ENCODE measurements around the gene PKNOX2. TPM values are rescaled to one million over a fixed set of nuclear protein-coding genes. Genes with fewer than 3 reads are reported as not detected.

PKNOX2 gene
- total and polyA plus RNA-seq, 2 of the 4 experiments (the other 2 are of a cell fraction), result 0.72 to 2.3 TPM

DNA sequence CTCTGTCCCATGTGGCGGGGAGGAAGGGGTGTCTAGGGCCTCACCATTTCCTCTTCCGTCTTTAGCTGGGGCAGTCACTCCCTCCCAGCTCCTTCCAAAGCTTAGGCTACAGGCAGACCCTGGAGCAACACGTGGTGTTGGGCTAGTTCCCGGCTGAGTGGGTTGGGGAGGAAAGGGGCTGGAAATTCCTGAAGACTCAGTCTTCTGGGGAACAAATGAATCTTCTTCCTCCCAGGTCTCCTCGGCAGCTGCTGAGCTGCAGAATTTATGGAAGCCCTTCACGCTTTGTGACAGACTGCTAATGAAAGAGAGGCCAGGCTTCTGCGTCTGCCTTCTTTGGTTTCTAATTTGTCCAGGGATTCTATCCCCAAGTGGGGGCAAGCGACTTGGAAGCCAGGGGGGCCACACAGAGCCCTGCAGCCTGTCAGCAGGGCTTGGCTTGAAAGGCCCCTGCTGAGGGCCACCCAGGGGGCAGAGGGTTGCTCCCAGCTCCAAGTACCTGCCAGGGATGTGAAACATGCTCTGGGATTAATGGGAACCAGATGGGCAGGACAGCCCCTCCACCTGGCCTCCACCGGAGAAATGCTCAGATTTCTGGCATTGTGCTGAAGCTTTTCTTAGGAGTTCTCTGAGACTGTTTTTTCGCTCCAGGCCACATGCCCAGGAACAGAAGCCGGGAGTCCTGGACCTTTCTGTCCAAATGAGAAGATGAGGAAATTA, 123.1 kb downstream of the PKNOX2 start:
- dilution Hi-C loops (cut with HindIII; ENCODE audit: low sequenced_read_pairs, unreplicated experiment) (no loop called here), in situ Hi-C loops (cut with MboI; ENCODE audit: low sequenced_read_pairs) (no loop called here), intact Hi-C loops (cut with micrococcal nuclease) (no loop called here)
- Histone ChIP-seq H3K9me1 (ENCODE audit: insufficient read depth, low read length) (0 out of 2 replicates have a peak, but pooled peaks cover 4% of the 10 kb centered on the region), H3K56ac (ENCODE audit: extremely low read depth, insufficient read depth, low read length) (no peak overlapping the region), H2AK9ac (replicated peaks; ENCODE audit: low read depth, low read length, poor library complexity) (no peak overlapping the region), H3K79me1 (ENCODE audit: low read depth in 1 of 2, low read length in 2 of 2) (no peaks in the 10 kb centered on the region), H3K18ac (ENCODE audit: low read depth, low read length) (no peak overlapping the region), H2BK120ac (ENCODE audit: low read depth, low read length) (no peak overlapping the region), H3K27ac (ENCODE audit: insufficient read depth, low read length) (no peak overlapping the region), H2BK15ac (ENCODE audit: low read depth, low read length) (no peak overlapping the region), H3K23ac (ENCODE audit: low read depth, low read length) (no peak overlapping the region), H4K5ac (ENCODE audit: low read depth, low read length) (no peak overlapping the region), H3K4me2 (ENCODE audit: low read depth, low read length) (no peak overlapping the region), H3K4me1 (ENCODE audit: control insufficient read depth, insufficient read depth, low read length) (no peaks in the 10 kb centered on the region; the same call in 1 of the 2 replicates), H2BK5ac (ENCODE audit: low read depth, low read length, poor library complexity, severe bottlenecking) (no peak overlapping the region), H4K20me1 (ENCODE audit: insufficient read depth, low read length) (no peaks in the 10 kb centered on the region), H3K14ac (replicated peaks; ENCODE audit: low read depth, low read length) (no peak overlapping the region), H3K9me3 (ENCODE audit: control insufficient read depth, insufficient read depth, low read length) (no peaks in the 10 kb centered on the region), H3K4me3 (ENCODE audit: insufficient read depth, low read depth, low read length) (no peak overlapping the region), H4K91ac (ENCODE audit: insufficient read depth, low read depth, low read length) (no peak overlapping the region), H2AFZ (replicated peaks; ENCODE audit: low read length, poor library complexity) (peak overlapping the region; percentile 7), H3K36me3 (ENCODE audit: control insufficient read depth, insufficient read depth, low read length) (no peaks in the 10 kb centered on the region), H4K8ac (ENCODE audit: low read depth in 2 of 2, low read length in 2 of 2) (no peak overlapping the region), H2BK20ac (ENCODE audit: low read depth, low read length) (no peak overlapping the region), H3K4ac (ENCODE audit: low read depth, low read length) (no peak overlapping the region), H3K27me3 (ENCODE audit: control insufficient read depth, insufficient read depth, low read length) (peaks cover 7% of the 10 kb centered on the region), H3K9ac (ENCODE audit: low read depth, low read length) (no peak overlapping the region), H2AK5ac (ENCODE audit: low read depth, low read length) (no peak overlapping the region)
- TF ChIP-seq MAFK (IDR thresholded peaks at IDR 0.05; ENCODE audit: low read depth, low read length), result no peak
- no peak for TF ChIP-seq FOS (IDR thresholded peaks at IDR 0.05; ENCODE audit: low read depth, low read length)
- no peak for TF ChIP-seq CHD1 (IDR thresholded peaks at IDR 0.05; ENCODE audit: low read depth, low read length)
- 58% methylated on average over 4 of the region's 11 CpGs; no CpG with 5 or more reads in 1 of the 2 experiments for WGBS, 2 experiments (ENCODE audit: extremely low coverage in 2 of 2, insufficient read length in 1 of 2)
- ATAC-seq (ENCODE audit: low read depth) (no peak; the same call in 1 of the 2 replicates), DNase-seq (peak; percentile 28)
- no TSS peak for BruUV-seq (replicated peaks)
- POLR2A ChIA-PET (ENCODE audit: unreplicated experiment), result no interaction called here
- CTCF ChIA-PET, result interaction anchor here (0.6 kb wide), 1 partner anchor 18 kb away, joined by 3 read pairs; no protein-coding TSS in a partner anchor

Measured in IMR-90 (cell line).